ENCODE measurements around the gene ADAM33. TPM values are rescaled to one million over a fixed set of nuclear protein-coding genes. Genes with fewer than 3 reads are reported as not detected.

ADAM33 gene
- total RNA-seq, 4 donors from 2014 or later = 15.0 to 150 (median 44.6) TPM

DNA sequence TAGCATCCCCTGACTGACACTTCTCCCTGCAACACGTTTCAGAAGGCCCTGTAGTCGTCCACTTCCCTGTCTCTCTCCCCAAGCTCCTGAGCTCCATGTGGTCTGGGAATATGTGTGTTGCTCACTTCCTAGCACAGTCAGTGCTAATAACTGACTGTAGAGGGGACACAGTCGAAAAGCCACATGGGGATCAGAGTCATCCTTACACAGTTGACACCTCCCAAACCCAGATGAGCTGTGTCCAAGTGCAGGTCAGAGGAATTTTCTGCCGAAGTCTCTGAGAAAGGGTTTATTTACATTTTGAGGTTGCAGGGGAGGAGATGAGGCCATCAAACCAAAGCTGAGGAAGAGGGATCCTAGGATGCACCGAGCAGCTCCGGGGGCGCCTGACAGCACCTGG is 3.5 kb upstream of the ADAM33 start:
- TF ChIP-seq POLR2A (IDR thresholded peaks at IDR 0.05) (no peak), EP300 (IDR thresholded peaks at IDR 0.05; ENCODE audit: low read depth) (no peak), POLR2AphosphoS5 (IDR thresholded peaks at IDR 0.05) (no peak)
- TF ChIP-seq, protein P1, sequence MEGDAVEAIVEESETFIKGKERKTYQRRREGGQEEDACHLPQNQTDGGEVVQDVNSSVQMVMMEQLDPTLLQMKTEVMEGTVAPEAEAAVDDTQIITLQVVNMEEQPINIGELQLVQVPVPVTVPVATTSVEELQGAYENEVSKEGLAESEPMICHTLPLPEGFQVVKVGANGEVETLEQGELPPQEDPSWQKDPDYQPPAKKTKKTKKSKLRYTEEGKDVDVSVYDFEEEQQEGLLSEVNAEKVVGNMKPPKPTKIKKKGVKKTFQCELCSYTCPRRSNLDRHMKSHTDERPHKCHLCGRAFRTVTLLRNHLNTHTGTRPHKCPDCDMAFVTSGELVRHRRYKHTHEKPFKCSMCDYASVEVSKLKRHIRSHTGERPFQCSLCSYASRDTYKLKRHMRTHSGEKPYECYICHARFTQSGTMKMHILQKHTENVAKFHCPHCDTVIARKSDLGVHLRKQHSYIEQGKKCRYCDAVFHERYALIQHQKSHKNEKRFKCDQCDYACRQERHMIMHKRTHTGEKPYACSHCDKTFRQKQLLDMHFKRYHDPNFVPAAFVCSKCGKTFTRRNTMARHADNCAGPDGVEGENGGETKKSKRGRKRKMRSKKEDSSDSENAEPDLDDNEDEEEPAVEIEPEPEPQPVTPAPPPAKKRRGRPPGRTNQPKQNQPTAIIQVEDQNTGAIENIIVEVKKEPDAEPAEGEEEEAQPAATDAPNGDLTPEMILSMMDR (IDR thresholded peaks at IDR 0.05) = no peak
- Histone ChIP-seq H3K27me3 (peaks cover 30% of the 10 kb centered on the region), H3K4me1 (peaks cover 9 to 25% (median 12%) of the 10 kb centered on the region in 4 donors), H3K36me3 (no peaks in the 10 kb centered on the region), H3K9me3 (no peaks in the 10 kb centered on the region), H3K4me3 (no peak overlapping the region), H3K27ac (peak overlapping the region in 1 of 4 donors; percentile 21)
- in situ Hi-C loops (cut with MboI; ENCODE audit: low pct_ligation_motif_present in 1 of 4, low pct_unique_long_range_greater_than_20kb in 1 of 4, low sequenced_read_pairs in 3 of 4) = loop anchor here in 1 of 4 donors (25.0 kb wide), 1 partner anchor 402 kb away; no protein-coding TSS in a partner anchor
- intact Hi-C loops (cut with DNase I; ENCODE audit: low total_unique reads) = no loop called here
- 56% methylated on average over 7 of the region's 7 CpGs; no CpG with 5 or more reads in 1 of the 2 donors for WGBS, 2 donors (ENCODE audit: low coverage in 1 of 2)
- no peak for DNase-seq

DNA sequence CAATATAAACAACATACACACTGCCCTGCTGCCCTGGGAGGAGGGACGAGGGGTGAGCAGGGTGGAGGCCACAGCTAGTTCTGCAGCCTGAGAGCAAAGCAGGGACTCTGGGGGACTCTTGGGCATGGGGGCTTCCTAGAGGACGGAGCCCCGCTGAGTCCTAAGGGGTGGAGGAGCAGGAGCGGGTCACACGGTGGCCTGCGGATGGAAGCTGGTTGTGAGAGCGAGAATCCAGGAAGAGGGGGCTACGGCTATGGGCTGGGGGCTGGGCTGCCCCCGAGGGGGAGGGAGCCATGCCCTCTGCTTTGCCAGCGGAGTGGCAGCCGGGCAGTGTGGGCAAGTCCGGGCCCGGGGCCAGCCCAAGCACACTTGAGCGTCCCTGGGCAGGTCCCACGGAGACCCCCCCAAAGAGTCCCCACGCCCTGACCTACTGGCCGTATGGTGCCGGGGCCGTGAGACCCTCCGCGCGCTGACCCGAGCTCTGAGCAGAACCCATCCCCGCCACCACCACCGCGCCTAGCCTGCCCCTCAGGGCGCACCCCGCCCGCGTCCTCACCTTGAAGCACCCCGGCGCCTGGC is 369 bp downstream of the ADAM33 start:
- intact Hi-C loops (cut with DNase I; ENCODE audit: low total_unique reads) = no loop called here
- WGBS, 2 donors (ENCODE audit: low coverage in 1 of 2) = 17% methylated on average over 31 of the region's 32 CpGs; no CpG with 5 or more reads in 1 of the 2 donors
- peak overlapping the region; percentile 28 to 55 (median 45) for H3K4me3 ChIP-seq
- peaks cover 14 to 40% (median 20%) of the 10 kb centered on the region in 4 donors for H3K4me1 ChIP-seq
- in situ Hi-C loops (cut with MboI; ENCODE audit: low pct_ligation_motif_present in 1 of 4, low pct_unique_long_range_greater_than_20kb in 1 of 4, low sequenced_read_pairs in 3 of 4) = loop anchor here in 1 of 4 donors (25.0 kb wide), 1 partner anchor 406 kb away; no protein-coding TSS in a partner anchor
- no peak for DNase-seq
- H3K27ac ChIP-seq = peak overlapping the region; percentile 77 to 96 (median 85)
- no peaks in the 10 kb centered on the region for H3K9me3 ChIP-seq
- no peaks in the 10 kb centered on the region for H3K36me3 ChIP-seq
- TF ChIP-seq POLR2A (IDR thresholded peaks at IDR 0.05) = no peak
- TF ChIP-seq, protein P1 (IDR thresholded peaks at IDR 0.05) = no peak
- no peak for TF ChIP-seq POLR2AphosphoS5 (IDR thresholded peaks at IDR 0.05)
- no peak for TF ChIP-seq EP300 (IDR thresholded peaks at IDR 0.05; ENCODE audit: low read depth)
- H3K27me3 ChIP-seq = peaks cover 42% of the 10 kb centered on the region

DNA sequence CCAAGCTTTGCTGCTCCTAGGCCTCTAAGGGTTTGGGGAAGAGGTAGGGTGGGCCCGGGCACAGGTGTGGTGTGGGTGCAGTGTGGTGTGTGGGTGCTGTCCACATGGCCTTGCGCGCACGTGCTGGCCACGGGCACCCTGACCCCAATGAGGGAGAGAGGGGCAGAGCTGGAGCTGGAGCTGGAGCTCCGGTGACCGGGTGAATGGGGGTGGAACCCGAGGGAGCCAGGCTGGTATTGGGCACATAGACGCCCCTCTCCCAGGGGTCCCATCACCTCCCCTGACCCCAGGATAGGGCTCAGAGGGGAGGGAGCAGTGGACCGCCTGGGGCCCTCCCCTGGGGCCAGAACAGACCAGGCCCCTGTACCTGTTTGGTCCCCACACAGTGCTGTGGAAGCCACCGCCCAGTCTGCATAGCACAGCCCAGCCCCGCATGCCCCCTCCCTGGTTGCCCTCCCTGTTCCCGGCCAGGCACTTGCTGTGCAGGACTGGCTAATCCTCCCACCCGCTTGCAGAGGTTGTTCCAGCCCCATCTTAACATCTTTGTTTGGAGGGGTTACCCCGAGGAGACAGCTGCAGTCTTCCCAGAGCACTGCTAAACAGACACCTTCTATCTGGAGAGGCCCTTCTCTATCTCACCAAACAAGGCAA is 984 bp downstream of the ADAM33 start:
- no peaks in the 10 kb centered on the region for H3K9me3 ChIP-seq
- H3K27me3 ChIP-seq = peaks cover 46% of the 10 kb centered on the region
- H3K27ac ChIP-seq = peak overlapping the region; percentile 77 to 96 (median 85)
- in situ Hi-C loops (cut with MboI; ENCODE audit: low pct_ligation_motif_present in 1 of 4, low pct_unique_long_range_greater_than_20kb in 1 of 4, low sequenced_read_pairs in 3 of 4) (loop anchor here in 1 of 4 donors (25.0 kb wide), 1 partner anchor 406 kb away; no protein-coding TSS in a partner anchor), intact Hi-C loops (cut with DNase I; ENCODE audit: low total_unique reads) (no loop called here)
- H3K36me3 ChIP-seq = no peaks in the 10 kb centered on the region
- TF ChIP-seq, protein P1 (IDR thresholded peaks at IDR 0.05) = no peak
- no peak for TF ChIP-seq POLR2A (IDR thresholded peaks at IDR 0.05)
- no peak for TF ChIP-seq POLR2AphosphoS5 (IDR thresholded peaks at IDR 0.05)
- TF ChIP-seq EP300 (IDR thresholded peaks at IDR 0.05; ENCODE audit: low read depth) = no peak
- peaks cover 13 to 37% (median 22%) of the 10 kb centered on the region in 4 donors for H3K4me1 ChIP-seq
- 51% methylated on average over 15 of the region's 15 CpGs; no CpG with 5 or more reads in 1 of the 2 donors for WGBS, 2 donors (ENCODE audit: low coverage in 1 of 2)
- peak overlapping the region; percentile 28 to 55 (median 45) for H3K4me3 ChIP-seq
- no peak for DNase-seq

Data from transverse colon (tissue), 4 donors.